Amygdala (tissue), 56 donors: Measurements from ENCODE around the gene VWF.
"Not testable (repeated sequence)": the region's sequence is repeated elsewhere in the genome, so short reads cannot be mapped to it uniquely, and the experiment has no call there.

Source experiments
- DNase-seq, 56 donors: peaks; one replicate each; lab custom pipeline; 2025; lab: John Stamatoyannopoulos, UW

The VWF gene

GRCh38 chr12:6124411-6125309 lies at the start of gene VWF:
VWF (minus strand) TSS chr12:6124670; CDS start chr12:6123196, 1,474 bp downstream.
- no peak for DNase-seq

GRCh38 chr12:6172862-6173261 lies 48.4 kb upstream of the VWF start:
- DNase-seq: no peak

GRCh38 chr12:6172086-6172485 lies 47.6 kb upstream of the VWF start:
- DNase-seq: no peak

GRCh38 chr12:6171409-6172015 lies 47.0 kb upstream of the VWF start:
- DNase-seq: no peak

GRCh38 chr12:6167327-6168280 lies 43.1 kb upstream of the VWF start:
- DNase-seq: peak in 7 of 56 donors; percentile 14 to 63 (median 30)

- DNase-seq: no peak
Observed at GRCh38 chr12:6166808-6167207, 42.3 kb upstream of the VWF start.

- no peak for DNase-seq
Observed at GRCh38 chr12:6165395-6165794, 40.9 kb upstream of the VWF start.

GRCh38 chr12:6163416-6164060 lies 39.1 kb upstream of the VWF start:
- DNase-seq: no peak

- DNase-seq: peak in 1 of 56 donors; percentile 28
Observed at GRCh38 chr12:6161124-6161882, 36.8 kb upstream of the VWF start.

- not testable (repeated sequence) for DNase-seq
Observed at GRCh38 chr12:6160049-6160649, 35.7 kb upstream of the VWF start.

GRCh38 chr12:6159166-6160011 lies 34.9 kb upstream of the VWF start:
- not testable (repeated sequence) for DNase-seq

GRCh38 chr12:6158749-6159148 lies 34.3 kb upstream of the VWF start:
- DNase-seq: no peak

- no peak for DNase-seq
Observed at GRCh38 chr12:6158255-6158654, 33.8 kb upstream of the VWF start.

- no peak for DNase-seq
Observed at GRCh38 chr12:6157482-6157881, 33.0 kb upstream of the VWF start.

- DNase-seq: peak in 3 of 56 donors; percentile 8 to 40 (median 10)
Observed at GRCh38 chr12:6154730-6155459, 30.4 kb upstream of the VWF start.

GRCh38 chr12:6148722-6149121 lies 24.3 kb upstream of the VWF start:
- not testable (repeated sequence) for DNase-seq

GRCh38 chr12:6148061-6148460 lies 23.6 kb upstream of the VWF start:
- no peak for DNase-seq
